ENCODE results near the gene PTMA. TPM values are rescaled to one million over a fixed set of nuclear protein-coding genes. Genes with fewer than 3 reads are reported as not detected.

The PTMA gene
- total RNA-seq, 2 experiments from 2014 or later, result 1,404 to 1,416 TPM

- H3K36me3 Mint-ChIP-seq, result no peaks in the 10 kb centered on the region
- POLR2A ChIA-PET, result interaction anchor here (1.7 to 1.9 kb wide), 2 partner anchors 14 to 26 kb away, joined by 5 to 7 read pairs; no protein-coding TSS in a partner anchor
- ATAC-seq (ENCODE audit: low read depth) (no peak), DNase-seq (no peak)
- H3K4me1 Mint-ChIP-seq, result peaks cover 6% of the 10 kb centered on the region
- no peak overlapping the region for H3K4me3 Mint-ChIP-seq
- no peaks in the 10 kb centered on the region for H3K9me3 Mint-ChIP-seq
- peaks cover 2% of the 10 kb centered on the region for H3K27me3 Mint-ChIP-seq
- H3K27ac Mint-ChIP-seq, result no peak overlapping the region
These were observed 19.0 kb upstream of the PTMA start for GRCh38 chr2:231689124-231689893.

- POLR2A ChIA-PET, result no interaction called here
- H3K27ac Mint-ChIP-seq, result no peak overlapping the region
- no peak overlapping the region for H3K4me3 Mint-ChIP-seq
- H3K27me3 Mint-ChIP-seq, result no peaks in the 10 kb centered on the region
- H3K36me3 Mint-ChIP-seq, result no peaks in the 10 kb centered on the region
- H3K9me3 Mint-ChIP-seq, result no peaks in the 10 kb centered on the region
- peaks cover 5% of the 10 kb centered on the region for H3K4me1 Mint-ChIP-seq
- no peak for ATAC-seq (ENCODE audit: low read depth)
- DNase-seq, result no peak
These were observed 17.0 kb upstream of the PTMA start for GRCh38 chr2:231691251-231691772.

GRCh38 chr2:231692847-231693246 lies 15.5 kb upstream of the PTMA start:
- Mint-ChIP-seq H3K9me3 (no peaks in the 10 kb centered on the region), H3K36me3 (no peaks in the 10 kb centered on the region), H3K27ac (no peak overlapping the region), H3K27me3 (peaks cover 3% of the 10 kb centered on the region), H3K4me1 (peaks cover 1% of the 10 kb centered on the region), H3K4me3 (no peak overlapping the region)
- no peak for ATAC-seq (ENCODE audit: low read depth)
- POLR2A ChIA-PET, result interaction anchor here (1.4 kb wide), 1 partner anchor 14 kb away, joined by 4 read pairs; no protein-coding TSS in a partner anchor
- DNase-seq, result no peak

- Mint-ChIP-seq H3K9me3 (no peaks in the 10 kb centered on the region), H3K27ac (no peak overlapping the region), H3K4me1 (peaks cover 1% of the 10 kb centered on the region), H3K27me3 (peaks cover 3% of the 10 kb centered on the region), H3K4me3 (no peak overlapping the region), H3K36me3 (no peaks in the 10 kb centered on the region)
- ATAC-seq (ENCODE audit: low read depth) (no peak), DNase-seq (no peak)
- POLR2A ChIA-PET, result interaction anchor here (1.4 to 1.9 kb wide), 3 partner anchors 9 to 14 kb away, joined by 4 to 8 read pairs (median 4); partner anchors contain the start of gene PTMA
These were observed 14.4 kb upstream of the PTMA start for GRCh38 chr2:231693956-231694355.

GRCh38 chr2:231696004-231696367 lies 12.3 kb upstream of the PTMA start:
- DNase-seq (no peak), ATAC-seq (ENCODE audit: low read depth) (no peak)
- Mint-ChIP-seq H3K27me3 (peaks cover 3% of the 10 kb centered on the region), H3K27ac (no peak overlapping the region), H3K9me3 (no peaks in the 10 kb centered on the region), H3K36me3 (no peaks in the 10 kb centered on the region), H3K4me1 (peaks cover 1% of the 10 kb centered on the region), H3K4me3 (no peak overlapping the region)
- POLR2A ChIA-PET, result no interaction called here

GRCh38 chr2:231699006-231699405 lies 9.3 kb upstream of the PTMA start:
- H3K27ac Mint-ChIP-seq, result no peak overlapping the region
- no peak for ATAC-seq (ENCODE audit: low read depth)
- peaks cover under 1% of the 10 kb centered on the region for H3K36me3 Mint-ChIP-seq
- no peaks in the 10 kb centered on the region for H3K4me1 Mint-ChIP-seq
- H3K27me3 Mint-ChIP-seq, result peaks cover 3% of the 10 kb centered on the region
- DNase-seq, result no peak
- POLR2A ChIA-PET, result no interaction called here
- no peak overlapping the region for H3K4me3 Mint-ChIP-seq
- H3K9me3 Mint-ChIP-seq, result no peaks in the 10 kb centered on the region

- Mint-ChIP-seq H3K4me1 (peaks cover 11% of the 10 kb centered on the region), H3K9me3 (no peaks in the 10 kb centered on the region), H3K36me3 (peaks cover 3% of the 10 kb centered on the region), H3K27ac (no peak overlapping the region), H3K27me3 (peaks cover 3% of the 10 kb centered on the region), H3K4me3 (no peak overlapping the region)
- DNase-seq (no peak), ATAC-seq (ENCODE audit: low read depth) (no peak)
- POLR2A ChIA-PET, result no interaction called here
These were observed 6.6 kb upstream of the PTMA start for GRCh38 chr2:231701456-231702373.

- H3K36me3 Mint-ChIP-seq, result peaks cover 5% of the 10 kb centered on the region
- H3K4me1 Mint-ChIP-seq, result peaks cover 11% of the 10 kb centered on the region
- peak overlapping the region; percentile 66 for H3K27ac Mint-ChIP-seq
These were observed 4.3 kb upstream of the PTMA start for GRCh38 chr2:231704017-231704416.

GRCh38 chr2:231706731-231707624 lies 1.3 kb upstream of the PTMA start:
- Mint-ChIP-seq H3K36me3 (peaks cover 19% of the 10 kb centered on the region), H3K9me3 (no peaks in the 10 kb centered on the region), H3K27ac (peak overlapping the region; percentile 100), H3K4me1 (peaks cover 20% of the 10 kb centered on the region), H3K27me3 (no peaks in the 10 kb centered on the region), H3K4me3 (peak overlapping the region; percentile 94)
- POLR2A ChIA-PET, result interaction anchor here (0.7 to 4.4 kb wide), 16 partner anchors 8 to 614 kb away, joined by 3 to 92 read pairs (median 5); partner anchors contain the start of genes NCL and PDE6D
- ATAC-seq (ENCODE audit: low read depth), result peak; percentile 33
- DNase-seq, result peak; percentile 98

More at GRCh38 chr2:231704017-231704416, 4.3 kb upstream of the PTMA start:
- Mint-ChIP-seq H3K9me3 (no peaks in the 10 kb centered on the region), H3K27me3 (no peaks in the 10 kb centered on the region), H3K4me3 (peak overlapping the region; percentile 28)
- DNase-seq (no peak), ATAC-seq (ENCODE audit: low read depth) (no peak)
- POLR2A ChIA-PET, result interaction anchor here (0.9 to 1.0 kb wide), 2 partner anchors 14 to 42 kb away, joined by 3 to 5 read pairs; no protein-coding TSS in a partner anchor

GRCh38 chr2:231707625-231707926 lies 749 bp upstream of the PTMA start:
- H3K27ac Mint-ChIP-seq, result peak overlapping the region; percentile 100
- DNase-seq (peak; percentile 77), ATAC-seq (ENCODE audit: low read depth) (no peak)
- H3K4me1 Mint-ChIP-seq, result peaks cover 26% of the 10 kb centered on the region
- POLR2A ChIA-PET, result interaction anchor here (1.0 to 4.4 kb wide), 12 partner anchors 11 to 243 kb away, joined by 3 to 92 read pairs (median 7); partner anchors contain the start of gene NCL
- H3K36me3 Mint-ChIP-seq, result peaks cover 25% of the 10 kb centered on the region
- H3K9me3 Mint-ChIP-seq, result no peaks in the 10 kb centered on the region
- H3K4me3 Mint-ChIP-seq, result peak overlapping the region; percentile 94
- H3K27me3 Mint-ChIP-seq, result no peaks in the 10 kb centered on the region

- DNase-seq (peak; percentile 75), ATAC-seq (ENCODE audit: low read depth) (peak; percentile 0)
- Mint-ChIP-seq H3K36me3 (peaks cover 26% of the 10 kb centered on the region), H3K27ac (peak overlapping the region; percentile 98), H3K4me3 (peak overlapping the region; percentile 97), H3K4me1 (peaks cover 33% of the 10 kb centered on the region), H3K27me3 (no peaks in the 10 kb centered on the region), H3K9me3 (no peaks in the 10 kb centered on the region)
- POLR2A ChIA-PET, result interaction anchor here (0.7 to 4.4 kb wide), 24 partner anchors 9 to 245 kb away, joined by 3 to 92 read pairs (median 6); partner anchors contain the start of genes NCL and PDE6D
These were observed 679 bp downstream of the PTMA start for GRCh38 chr2:231708773-231709635.

GRCh38 chr2:231709636-231709980 lies 1.3 kb downstream of the PTMA start:
- H3K27me3 Mint-ChIP-seq, result no peaks in the 10 kb centered on the region
- POLR2A ChIA-PET, result interaction anchor here (0.6 to 4.4 kb wide), 13 partner anchors 16 to 318 kb away, joined by 3 to 92 read pairs (median 4); partner anchors contain the start of gene NCL
- ATAC-seq (ENCODE audit: low read depth) (no peak), DNase-seq (peak; percentile 71)
- H3K36me3 Mint-ChIP-seq, result peaks cover 24% of the 10 kb centered on the region
- H3K27ac Mint-ChIP-seq, result peak overlapping the region; percentile 93
- no peaks in the 10 kb centered on the region for H3K9me3 Mint-ChIP-seq
- peak overlapping the region; percentile 95 for H3K4me3 Mint-ChIP-seq
- H3K4me1 Mint-ChIP-seq, result peaks cover 31% of the 10 kb centered on the region

Measured in activated naive CD8-positive, alpha-beta T cell treated with anti-CD3 and anti-CD28 coated beads, Interleukin-2, amount 10 ng/mL, durations not matched to agents 7 days and 5 days (primary cell).